Prostate gland (tissue), 2 donors: ENCODE data around the gene EEA1.

ENCODE experiments used
- CTCF ChIP-seq, 4 experiments: fragments of 200-600 bp in 2 of 4; fragments of 450-650 bp in 2 of 4; sonication (generic) in 2 of 4; IDR thresholded peaks; 1 replicate in 3 of 4; 2 replicates in 1 of 4; pipeline ENCODE4 v1.5.1; 2016 to 2019; ENCODE audit warnings: antibody characterized with exemption in 4 of 4, mild to moderate bottlenecking in 2 of 4, moderate library complexity in 2 of 4
- POLR2AphosphoS5 ChIP-seq: sonication (generic); formaldehyde crosslinking; IDR thresholded peaks from one replicate; pipeline ENCODE4 v1.6.1; 2017; ENCODE audit warnings: antibody characterized with exemption

- TF ChIP-seq POLR2AphosphoS5 (no peak), CTCF (IDR thresholded peaks at IDR 0.05) (no peak)
These were observed 31.3 kb downstream of the EEA1 start for GRCh38 chr12:92897844-92898243.
